Pancreas (tissue), 10 donors: Measurements from ENCODE around the gene RDX. TPM values are rescaled to one million over a fixed set of nuclear protein-coding genes. Genes with fewer than 3 reads are reported as not detected.

ENCODE experiments used
- ATAC-seq, 4 donors: fragments of 200-7000 bp; cut with Tn5 transposase; one replicate each; pipeline versions ENCODE4 v1.8.0 to v1.9.1; 2020; ENCODE audit warnings: mild to moderate bottlenecking in 4 of 4, moderate library complexity in 4 of 4
- DNase-seq, 6 donors: peaks; one replicate each; pipeline ENCODE4 v3.0.0-alpha.2; 2020
- FAIRE-seq: peaks from 2 replicates; lab custom pipeline; 2012; peaks lifted over from hg19 to GRCh38; lab: Jason Lieb, UNC
- H3K27ac ChIP-seq, 4 donors: fragments of 200-600 bp; sonication (generic); 1 replicate in 3 of 4; 2 replicates in 1 of 4; pipeline versions ENCODE4 v1.5.0 to v1.8.0; 2020
- H3K27me3 ChIP-seq, 4 donors: fragments of 200-600 bp; one replicate each; pipeline ENCODE4 v1.8.0; 2021
- H3K36me3 ChIP-seq, 3 donors: fragments of 200-600 bp; sonication (generic) in 1 of 3; one replicate each; pipeline versions ENCODE4 v1.5.0 to v1.8.0; 2020 to 2021
- H3K4me1 ChIP-seq, 3 donors: fragments of 200-600 bp; one replicate each; pipeline ENCODE4 v1.8.0; 2021
- H3K4me3 ChIP-seq, 4 donors: fragments of 200-600 bp; sonication (generic) in 2 of 4; one replicate each; pipeline versions ENCODE4 v1.5.0 to v1.8.0; 2020 to 2021
- H3K9me3 ChIP-seq, 4 donors: fragments of 200-600 bp; one replicate each; pipeline ENCODE4 v1.8.0; 2021
- WGBS, 2 donors: extraction: QIAGEN DNeasy Blood & Tissue Kit; methylation state at CpG; one replicate each; pipeline ENCODE4 v1.1.7; 2013; 5-methylcytosine and 5-hydroxymethylcytosine counted together
- intact Hi-C, 3 donors: fragments of 100-400 bp; cut with DNase I; formaldehyde crosslinking; loops; one replicate each; pipeline versions ENCODE4 v1.11.1 to v1.14.2; 2022
- polyA plus RNA-seq, 2 donors: library from polyadenylated mRNA; stranded (reverse); fragments of 200-250 nt; gene quantifications; one replicate each; pipeline ENCODE4 v1.2.3, GENCODE V29; 2013
- total RNA-seq, 6 donors: library from RNA; stranded (reverse); fragmentation: NEBNext Ultra II Directional in 4 of 6; extraction: Animal tissue kit (Norgen Biotek cat#: 25700) in 4 of 6; gene quantifications; one replicate each; pipeline versions ENCODE4 v1.2.1 to v1.2.4, GENCODE V29; 2021 to 2023
- TF ChIP-seq, protein P1 (sequence below), 4 donors: fragments of 200-600 bp; sonication (generic) in 3 of 4; IDR thresholded peaks; one replicate each; pipeline versions ENCODE4 v1.5.0 to v1.8.0; 2021; ENCODE audit warnings: antibody characterized with exemption in 4 of 4
- donor health status: healthy with polysubstance abuse.
- donor health status: DM: no; HTN: no; CAD: no; lungs with moderate emphysema.
- donor health status: DM: no; HTN: no; CAD: no.
- donor health status: control.
- donor health status: control.
- donor health status: Bipolar disorder and iron deficiency.
- donor health status: DM: yes; HTN: yes; CAD: no.
- donor health status: DM: no; HTN: no; CAD: no.
- donor health status: DM: no; HTN: no; CAD: no.
- donor health status: DM: yes; HTN: yes; CAD: no.

Gene RDX
- total and polyA plus RNA-seq, 8 donors = 11.4 to 97.1 (median 51.4) TPM

GRCh38 chr11:110156503-110156902 is 139.9 kb downstream of the RDX start:
- H3K4me1 ChIP-seq = no peaks in the 10 kb centered on the region
- ATAC-seq = no peak
- no peaks in the 10 kb centered on the region for H3K27me3 ChIP-seq
- no peak overlapping the region for H3K4me3 ChIP-seq
- no peak for DNase-seq
- H3K9me3 ChIP-seq = no peaks in the 10 kb centered on the region
- H3K36me3 ChIP-seq = peaks cover 0 to 8% (median 0%) of the 10 kb centered on the region in 3 donors
- intact Hi-C loops = no loop called here
- FAIRE-seq = no peak
- TF ChIP-seq, protein P1, sequence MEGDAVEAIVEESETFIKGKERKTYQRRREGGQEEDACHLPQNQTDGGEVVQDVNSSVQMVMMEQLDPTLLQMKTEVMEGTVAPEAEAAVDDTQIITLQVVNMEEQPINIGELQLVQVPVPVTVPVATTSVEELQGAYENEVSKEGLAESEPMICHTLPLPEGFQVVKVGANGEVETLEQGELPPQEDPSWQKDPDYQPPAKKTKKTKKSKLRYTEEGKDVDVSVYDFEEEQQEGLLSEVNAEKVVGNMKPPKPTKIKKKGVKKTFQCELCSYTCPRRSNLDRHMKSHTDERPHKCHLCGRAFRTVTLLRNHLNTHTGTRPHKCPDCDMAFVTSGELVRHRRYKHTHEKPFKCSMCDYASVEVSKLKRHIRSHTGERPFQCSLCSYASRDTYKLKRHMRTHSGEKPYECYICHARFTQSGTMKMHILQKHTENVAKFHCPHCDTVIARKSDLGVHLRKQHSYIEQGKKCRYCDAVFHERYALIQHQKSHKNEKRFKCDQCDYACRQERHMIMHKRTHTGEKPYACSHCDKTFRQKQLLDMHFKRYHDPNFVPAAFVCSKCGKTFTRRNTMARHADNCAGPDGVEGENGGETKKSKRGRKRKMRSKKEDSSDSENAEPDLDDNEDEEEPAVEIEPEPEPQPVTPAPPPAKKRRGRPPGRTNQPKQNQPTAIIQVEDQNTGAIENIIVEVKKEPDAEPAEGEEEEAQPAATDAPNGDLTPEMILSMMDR (IDR thresholded peaks at IDR 0.05) = no peak
- 87 to 91% methylated on average over 4 of the region's 4 CpGs for WGBS, 2 donors
- H3K27ac ChIP-seq = no peak overlapping the region

DNA sequence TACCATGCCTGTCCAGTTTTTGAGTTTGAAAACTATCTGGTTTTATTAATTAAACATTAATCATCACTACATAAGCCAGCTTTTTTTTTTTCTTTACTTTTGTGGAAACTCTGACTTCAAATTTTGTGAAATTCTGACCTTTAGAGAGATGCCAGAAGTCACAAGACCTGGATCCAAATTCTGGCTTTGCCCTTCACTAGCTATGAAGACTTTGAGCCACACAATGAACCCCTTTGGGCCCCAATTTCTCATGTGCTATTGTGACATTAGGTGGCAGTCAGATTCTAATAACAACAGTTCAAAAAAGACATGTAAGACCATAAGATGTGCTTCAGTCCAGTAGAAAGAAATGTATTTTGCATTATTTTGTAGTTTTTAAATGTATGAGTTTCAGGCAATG is 142.9 kb downstream of the RDX start:
- ATAC-seq (no peak), DNase-seq (no peak), FAIRE-seq (no peak)
- H3K27me3 ChIP-seq = no peaks in the 10 kb centered on the region
- TF ChIP-seq, protein P1 (IDR thresholded peaks at IDR 0.05) = no peak
- intact Hi-C loops = no loop called here
- H3K4me1 ChIP-seq = no peaks in the 10 kb centered on the region
- no peak overlapping the region for H3K4me3 ChIP-seq
- H3K9me3 ChIP-seq = no peaks in the 10 kb centered on the region
- H3K27ac ChIP-seq = no peak overlapping the region
- H3K36me3 ChIP-seq = no peaks in the 10 kb centered on the region

DNA sequence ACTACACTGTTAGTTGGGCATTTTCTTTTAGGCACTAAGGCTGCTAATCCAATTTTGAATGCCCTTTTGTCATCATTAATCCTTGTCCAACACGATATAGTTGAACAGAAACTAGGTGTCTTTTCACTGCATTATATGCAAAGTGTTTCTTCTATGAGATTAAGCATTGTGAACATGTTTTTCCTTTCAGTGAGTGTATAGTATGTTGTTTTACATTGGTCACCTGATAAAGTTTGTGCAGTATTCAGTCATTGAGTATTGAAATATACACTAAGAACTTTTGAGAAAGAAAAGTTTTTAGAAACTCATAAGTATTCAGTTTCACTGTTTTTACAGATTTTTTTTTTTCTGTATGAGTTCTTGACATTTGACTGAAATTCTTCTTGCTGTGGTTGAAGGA is 144.2 kb downstream of the RDX start:
- no peaks in the 10 kb centered on the region for H3K4me1 ChIP-seq
- no peak overlapping the region for H3K27ac ChIP-seq
- intact Hi-C loops = no loop called here
- TF ChIP-seq, protein P1 (IDR thresholded peaks at IDR 0.05) = no peak
- FAIRE-seq (no peak), ATAC-seq (no peak), DNase-seq (no peak)
- H3K4me3 ChIP-seq = no peak overlapping the region
- 43 to 45% methylated on average over 1 of the region's 1 CpG for WGBS, 2 donors
- no peaks in the 10 kb centered on the region for H3K27me3 ChIP-seq
- H3K36me3 ChIP-seq = no peaks in the 10 kb centered on the region
- no peaks in the 10 kb centered on the region for H3K9me3 ChIP-seq

GRCh38 chr11:110148775-110149744 is 147.4 kb downstream of the RDX start:
- TF ChIP-seq, protein P1 (IDR thresholded peaks at IDR 0.05) = no peak
- Histone ChIP-seq H3K27me3 (no peaks in the 10 kb centered on the region), H3K36me3 (no peaks in the 10 kb centered on the region), H3K4me3 (no peak overlapping the region), H3K4me1 (no peaks in the 10 kb centered on the region), H3K27ac (no peak overlapping the region), H3K9me3 (no peaks in the 10 kb centered on the region)
- intact Hi-C loops = no loop called here
- 76 to 90% methylated on average over 9 of the region's 9 CpGs for WGBS, 2 donors
- FAIRE-seq (no peak), DNase-seq (no peak), ATAC-seq (peak in 1 of 4 donors; percentile 21)
